ENCODE data around the gene DHRS7.

DNA sequence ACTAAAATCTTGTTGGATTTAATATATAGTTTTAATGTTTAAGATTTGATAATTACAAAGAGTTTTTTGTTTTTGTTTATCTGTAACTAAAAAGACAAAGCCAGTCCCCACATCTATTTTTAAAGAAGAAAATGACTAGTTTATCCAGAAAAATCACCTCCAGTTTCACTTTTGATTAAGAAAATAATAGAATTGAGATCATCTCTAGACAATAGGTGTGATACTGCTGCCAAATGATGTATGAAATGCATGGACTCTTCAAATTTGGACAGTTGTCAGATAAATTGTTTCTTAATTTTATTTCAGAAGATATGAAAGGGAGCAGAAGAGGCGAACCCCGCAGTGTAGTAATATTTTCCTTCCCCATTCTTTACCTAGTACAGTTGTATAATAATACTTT, 53.5 kb downstream of the DHRS7 start:
- TF ChIP-seq, protein P1, sequence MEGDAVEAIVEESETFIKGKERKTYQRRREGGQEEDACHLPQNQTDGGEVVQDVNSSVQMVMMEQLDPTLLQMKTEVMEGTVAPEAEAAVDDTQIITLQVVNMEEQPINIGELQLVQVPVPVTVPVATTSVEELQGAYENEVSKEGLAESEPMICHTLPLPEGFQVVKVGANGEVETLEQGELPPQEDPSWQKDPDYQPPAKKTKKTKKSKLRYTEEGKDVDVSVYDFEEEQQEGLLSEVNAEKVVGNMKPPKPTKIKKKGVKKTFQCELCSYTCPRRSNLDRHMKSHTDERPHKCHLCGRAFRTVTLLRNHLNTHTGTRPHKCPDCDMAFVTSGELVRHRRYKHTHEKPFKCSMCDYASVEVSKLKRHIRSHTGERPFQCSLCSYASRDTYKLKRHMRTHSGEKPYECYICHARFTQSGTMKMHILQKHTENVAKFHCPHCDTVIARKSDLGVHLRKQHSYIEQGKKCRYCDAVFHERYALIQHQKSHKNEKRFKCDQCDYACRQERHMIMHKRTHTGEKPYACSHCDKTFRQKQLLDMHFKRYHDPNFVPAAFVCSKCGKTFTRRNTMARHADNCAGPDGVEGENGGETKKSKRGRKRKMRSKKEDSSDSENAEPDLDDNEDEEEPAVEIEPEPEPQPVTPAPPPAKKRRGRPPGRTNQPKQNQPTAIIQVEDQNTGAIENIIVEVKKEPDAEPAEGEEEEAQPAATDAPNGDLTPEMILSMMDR (IDR thresholded peaks at IDR 0.05), result no peak
- TF ChIP-seq POLR2A (IDR thresholded peaks at IDR 0.05), result no peak
